Activated CD8-positive, alpha-beta memory T cell treated with anti-CD3 and anti-CD28 coated beads for 1 hour (primary cell): ENCODE data around the gene CX3CL1.
"Not testable (repeated sequence)": the region's sequence is repeated elsewhere in the genome, so short reads cannot be mapped to it uniquely, and the experiment has no call there.

ENCODE experiments used
- DNase-seq, 2 donors: peaks; one replicate each; pipeline ENCODE4 v3.0.0-alpha.2; 2020; ENCODE audit warnings: low read depth in 1 of 2; ENCODE audit errors: extremely low read depth in 1 of 2

CX3CL1 gene

DNA sequence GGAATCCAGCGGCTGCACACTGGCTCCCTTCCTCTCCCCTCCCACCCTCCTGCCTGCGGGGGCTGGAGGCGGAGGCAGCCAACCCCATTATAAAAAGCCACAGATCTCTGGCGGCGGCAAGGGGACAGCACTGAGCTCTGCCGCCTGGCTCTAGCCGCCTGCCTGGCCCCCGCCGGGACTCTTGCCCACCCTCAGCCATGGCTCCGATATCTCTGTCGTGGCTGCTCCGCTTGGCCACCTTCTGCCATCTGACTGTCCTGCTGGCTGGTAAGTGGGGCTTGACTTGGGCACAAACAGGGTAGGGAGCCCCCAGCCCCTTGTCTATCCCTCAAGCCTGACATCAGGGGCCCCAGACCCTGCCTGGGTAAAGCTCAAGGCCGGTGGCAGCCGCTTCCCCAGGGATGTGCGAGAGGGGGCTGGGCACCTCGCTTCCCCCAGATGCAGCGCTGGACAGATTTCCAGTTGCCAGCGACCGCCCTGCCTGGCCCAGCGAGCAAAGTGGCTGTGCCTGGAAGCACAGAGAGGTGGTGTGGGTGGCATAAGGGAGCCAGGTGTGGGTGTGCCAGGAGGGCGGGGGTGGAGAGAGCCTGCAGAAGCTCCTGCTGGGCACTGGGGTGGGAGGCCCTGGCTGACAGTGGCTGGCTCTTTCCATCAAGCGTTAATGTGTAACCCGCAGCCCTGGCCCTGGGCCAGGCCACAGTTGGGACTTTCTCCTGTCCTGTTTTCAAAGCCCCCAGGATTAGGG, at the start of gene CX3CL1:
TSS of gene CX3CL1 (plus strand) at position 119 of the 745 bp plus-strand sequence. CDS start at position 198, 79 bp downstream.
- no peak for DNase-seq

DNA sequence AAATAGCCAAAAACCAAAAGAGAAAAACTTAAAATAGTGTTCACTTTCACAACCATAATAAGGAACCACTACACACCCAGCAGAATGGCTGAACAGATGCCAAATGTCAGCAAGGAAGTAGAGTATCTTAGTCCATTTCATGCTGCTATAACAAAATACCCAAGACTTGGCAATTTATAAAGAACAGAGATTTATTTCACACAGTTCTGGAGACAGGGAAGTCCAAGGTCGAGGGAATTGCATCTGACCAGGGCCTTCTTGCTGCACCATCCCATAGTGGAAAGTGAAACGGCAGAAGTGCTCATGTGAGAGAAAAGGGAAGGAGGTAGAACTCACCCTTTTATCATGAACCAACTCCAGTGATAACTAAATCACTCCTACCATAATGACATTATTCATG, 47.5 kb upstream of the CX3CL1 start:
- no peak for DNase-seq

DNA sequence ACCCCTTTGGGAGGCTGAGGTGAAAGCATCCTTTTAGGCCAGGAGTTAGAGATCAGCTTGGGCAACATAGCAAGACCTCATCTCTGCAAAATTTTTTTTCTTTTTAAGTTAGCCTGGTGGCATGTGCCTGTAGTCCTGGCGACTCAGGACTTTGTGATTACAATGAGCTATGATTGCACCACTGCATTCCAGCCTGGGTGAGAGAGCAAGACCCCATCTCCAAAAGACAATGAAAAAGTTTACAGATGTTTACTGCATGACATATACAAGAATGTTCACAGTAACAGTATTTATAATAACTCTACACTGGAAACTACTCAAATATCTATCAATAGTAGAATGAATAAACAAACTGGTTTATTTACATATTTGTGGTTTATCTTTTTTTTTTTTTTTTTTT, 46.8 kb upstream of the CX3CL1 start:
- DNase-seq: no peak

DNA sequence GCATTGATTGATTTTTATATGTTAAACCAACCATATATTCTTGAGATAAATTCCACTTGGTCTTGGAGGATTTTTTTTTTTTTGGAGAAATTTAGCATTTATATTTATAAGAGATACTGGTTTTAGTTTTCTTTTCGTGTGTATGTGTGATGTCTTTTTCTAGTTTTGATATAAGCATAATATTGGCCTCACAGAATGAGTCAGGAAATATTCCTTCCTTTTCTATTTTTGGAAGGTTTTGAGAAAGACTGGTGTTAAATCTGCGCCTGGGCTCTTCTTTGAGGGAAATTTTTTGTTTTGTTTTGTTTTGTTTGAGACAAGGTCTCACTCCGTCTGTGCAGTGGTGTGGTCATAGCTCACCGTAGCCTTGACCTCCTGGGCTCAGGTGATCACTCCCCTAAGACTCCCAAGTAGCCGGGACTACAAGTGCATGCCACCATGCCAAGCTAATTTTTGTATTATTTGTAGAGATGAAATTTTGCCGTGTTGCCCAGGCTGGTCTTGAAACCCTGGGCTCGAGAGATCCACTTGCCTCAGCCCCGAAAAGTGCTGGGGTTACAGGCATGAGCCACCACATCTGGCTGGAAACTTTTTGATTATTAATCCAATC, 42.5 kb upstream of the CX3CL1 start:
- no peak for DNase-seq

DNA sequence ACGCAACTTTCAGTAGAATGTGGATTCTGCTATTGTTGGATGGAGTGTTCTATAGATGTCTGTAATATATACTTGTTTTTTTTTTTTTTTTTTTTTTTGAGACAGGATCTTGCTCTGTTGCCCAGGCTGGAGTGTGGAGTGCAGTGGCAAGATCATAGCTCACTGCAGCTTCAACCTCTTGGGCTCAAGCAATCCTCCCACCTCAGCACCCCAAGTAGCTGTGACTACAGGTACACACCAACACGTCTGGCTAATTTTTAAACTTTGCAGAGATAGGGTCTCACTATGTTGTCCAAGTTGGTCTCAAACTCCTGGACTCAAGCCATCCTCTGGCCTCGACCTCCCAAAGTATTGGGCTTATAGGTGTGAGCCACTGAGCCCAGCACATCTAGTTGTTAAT, 40.9 kb upstream of the CX3CL1 start:
- no peak for DNase-seq

DNA sequence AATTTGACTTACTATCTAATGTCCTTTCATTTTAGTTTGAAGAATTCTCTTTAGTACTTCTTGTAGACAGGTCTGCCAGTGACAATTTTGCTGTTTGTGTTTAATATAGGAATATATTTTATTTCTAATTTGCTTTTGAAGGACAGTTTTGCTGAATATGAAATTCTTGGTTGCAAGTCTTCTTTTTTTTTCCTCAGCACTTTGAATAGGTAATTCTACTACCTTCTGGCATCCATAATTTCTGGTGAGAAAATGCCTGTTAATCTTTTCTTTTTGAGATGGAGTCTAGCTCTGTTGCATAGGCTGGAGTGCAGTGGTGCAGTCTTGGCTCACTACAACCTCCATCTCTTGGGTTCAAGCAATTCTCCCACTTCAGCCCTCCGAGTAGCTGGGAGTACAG, 38.9 kb upstream of the CX3CL1 start:
- no peak for DNase-seq

DNA sequence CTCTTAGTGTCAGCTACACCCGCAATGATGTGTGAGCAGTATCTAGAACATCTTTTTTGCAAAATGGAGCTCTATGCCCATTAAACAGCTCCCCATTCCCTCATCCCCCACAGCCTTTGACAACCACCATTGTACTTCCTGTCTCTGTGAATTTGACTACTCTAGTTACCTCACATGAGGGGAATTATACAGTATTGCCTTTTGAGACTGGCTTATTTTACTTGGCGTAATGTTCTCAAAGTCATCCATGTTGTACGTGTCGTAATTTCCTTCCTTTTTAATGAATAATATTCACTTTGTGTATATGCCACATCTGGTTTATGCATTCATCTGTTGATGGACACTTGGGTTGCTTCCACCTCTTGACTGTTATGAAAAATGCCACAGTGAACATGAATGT, 36.9 kb upstream of the CX3CL1 start:
- no peak for DNase-seq

DNA sequence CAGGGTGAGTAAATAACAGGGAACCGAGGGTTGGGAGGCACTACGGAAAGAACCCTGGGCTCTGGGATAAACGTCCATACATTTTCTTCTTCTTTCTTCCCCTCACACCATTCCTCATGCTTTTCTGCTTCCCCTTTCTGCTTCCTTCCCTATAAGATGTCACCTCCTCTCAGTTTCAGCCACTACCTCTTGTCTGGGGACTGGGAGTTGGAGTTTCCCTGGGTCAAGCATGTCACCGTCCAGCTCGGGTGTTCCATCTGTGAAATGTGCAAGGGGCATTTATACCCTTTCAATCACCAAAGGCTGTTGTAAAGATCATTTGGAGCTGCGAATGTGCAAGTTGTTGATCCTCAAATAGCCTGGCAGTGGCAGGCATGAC, 31.2 kb upstream of the CX3CL1 start:
- no peak for DNase-seq

DNA sequence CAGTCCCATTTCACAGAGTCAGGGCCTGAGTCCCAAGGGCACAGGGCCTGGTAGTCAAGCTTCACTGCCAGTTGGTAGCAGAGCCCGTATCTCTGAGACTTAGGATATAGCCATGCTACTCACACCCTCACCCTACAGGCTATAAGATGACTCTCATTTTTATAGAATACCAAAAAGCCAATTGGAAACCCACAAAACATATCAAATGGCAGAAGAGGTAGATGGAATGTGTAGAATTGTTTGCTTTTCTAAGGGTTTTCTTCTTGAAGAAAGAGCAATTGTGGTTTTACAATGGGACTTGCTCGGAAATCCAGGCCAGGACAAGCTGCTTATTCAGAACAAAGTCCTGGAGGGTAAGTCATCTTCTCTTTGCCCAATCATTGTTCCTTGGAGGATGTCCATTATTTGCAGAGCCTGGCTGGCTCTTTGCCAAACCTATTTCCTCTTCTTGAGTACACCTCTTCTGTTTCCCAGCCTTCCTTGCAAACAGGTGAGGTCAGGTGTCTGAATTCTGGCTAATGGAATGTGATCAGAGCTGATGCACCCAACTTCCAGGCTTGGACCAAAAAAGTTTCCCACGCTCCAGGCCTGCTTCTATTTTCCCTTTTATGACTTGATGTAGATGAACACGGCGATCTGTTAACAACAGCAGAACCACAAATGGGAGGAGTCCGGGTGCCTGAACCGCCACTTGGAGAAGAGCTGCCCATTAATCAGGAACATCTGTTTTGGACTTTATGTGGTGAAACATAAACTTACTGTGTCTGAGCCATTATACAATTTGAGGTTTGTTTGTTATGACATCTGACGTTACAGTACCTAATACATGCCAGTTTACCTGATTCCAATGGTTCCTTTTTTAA, 30.6 kb upstream of the CX3CL1 start:
- no peak for DNase-seq

DNA sequence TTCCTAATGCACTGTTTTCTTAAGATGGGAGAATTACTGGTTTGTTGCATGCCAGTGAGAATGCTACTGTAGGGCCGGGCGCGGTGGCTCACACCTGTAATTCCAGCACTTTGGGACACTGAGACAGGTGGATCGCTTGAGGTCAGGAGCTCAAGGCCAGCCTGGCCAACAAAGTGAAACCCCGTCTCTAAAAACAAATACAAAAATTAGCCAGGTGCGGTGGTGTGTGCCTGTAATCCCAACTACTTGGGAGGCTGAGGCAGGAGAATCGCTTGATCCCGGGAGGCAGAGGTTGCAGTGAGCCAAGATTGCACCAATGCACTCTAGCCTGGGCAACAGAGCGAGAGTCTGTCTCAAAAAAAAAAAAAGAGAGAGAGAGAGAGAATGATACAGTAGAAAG, 29.7 kb upstream of the CX3CL1 start:
- not testable (repeated sequence) for DNase-seq

DNA sequence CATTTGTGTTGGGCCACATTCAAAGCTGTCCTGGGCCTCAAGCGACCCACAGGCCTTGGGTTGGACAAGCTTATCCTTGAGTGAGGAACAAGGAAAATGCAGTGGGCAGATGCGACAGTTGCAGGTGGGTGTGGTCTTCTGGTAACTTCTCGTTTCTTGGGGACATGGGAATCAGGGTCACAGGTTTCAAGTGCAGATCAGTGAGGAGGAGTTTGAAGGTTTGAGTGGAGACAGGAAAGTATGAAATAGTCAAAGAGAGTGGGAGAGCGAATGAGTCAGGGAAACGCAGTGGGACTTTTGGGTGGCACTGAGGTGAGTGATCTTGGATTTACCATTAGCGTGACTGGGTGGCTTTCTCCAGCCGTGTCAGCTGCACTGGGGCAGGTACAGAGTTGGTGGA, 29.1 kb upstream of the CX3CL1 start:
- DNase-seq: no peak

DNA sequence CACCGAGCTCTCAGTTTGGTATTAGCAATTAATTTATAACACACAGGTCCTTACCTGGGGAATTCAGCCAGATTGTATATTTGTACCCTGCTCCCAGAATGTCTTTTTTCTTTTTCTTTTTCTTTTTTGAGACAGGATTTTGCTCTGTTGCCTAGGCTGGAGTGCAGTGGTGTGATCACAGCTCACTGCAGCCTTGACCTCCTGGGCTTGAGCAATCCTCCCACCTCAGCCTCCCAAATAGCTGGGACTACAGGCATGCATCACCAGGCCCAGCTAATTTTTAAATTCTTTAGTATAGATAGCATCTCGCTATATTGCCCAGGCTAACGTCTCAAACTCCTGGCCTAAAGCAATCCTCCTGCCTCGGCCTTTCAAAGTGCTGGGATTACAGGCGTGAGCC, 28.2 kb upstream of the CX3CL1 start:
- DNase-seq: not testable (repeated sequence)

DNA sequence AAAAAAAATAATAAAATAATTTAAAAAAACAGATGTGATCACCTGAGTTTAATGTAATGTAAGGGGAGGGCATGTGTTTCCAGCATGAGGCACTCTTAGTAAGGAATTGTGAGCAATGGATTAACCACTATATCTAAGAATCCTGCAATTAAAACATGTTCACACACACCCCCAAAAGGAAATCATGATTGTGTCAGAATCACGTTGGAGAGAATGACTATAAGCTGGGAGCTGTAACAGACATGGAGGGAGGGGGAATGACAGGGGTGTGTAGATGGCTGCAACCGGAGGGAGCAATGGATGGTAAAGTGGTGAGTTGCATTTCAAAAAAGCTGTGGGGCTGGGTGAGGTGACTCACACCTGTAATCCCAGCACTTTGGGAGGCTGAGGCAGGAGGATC, 27.3 kb upstream of the CX3CL1 start:
- DNase-seq: no peak

DNA sequence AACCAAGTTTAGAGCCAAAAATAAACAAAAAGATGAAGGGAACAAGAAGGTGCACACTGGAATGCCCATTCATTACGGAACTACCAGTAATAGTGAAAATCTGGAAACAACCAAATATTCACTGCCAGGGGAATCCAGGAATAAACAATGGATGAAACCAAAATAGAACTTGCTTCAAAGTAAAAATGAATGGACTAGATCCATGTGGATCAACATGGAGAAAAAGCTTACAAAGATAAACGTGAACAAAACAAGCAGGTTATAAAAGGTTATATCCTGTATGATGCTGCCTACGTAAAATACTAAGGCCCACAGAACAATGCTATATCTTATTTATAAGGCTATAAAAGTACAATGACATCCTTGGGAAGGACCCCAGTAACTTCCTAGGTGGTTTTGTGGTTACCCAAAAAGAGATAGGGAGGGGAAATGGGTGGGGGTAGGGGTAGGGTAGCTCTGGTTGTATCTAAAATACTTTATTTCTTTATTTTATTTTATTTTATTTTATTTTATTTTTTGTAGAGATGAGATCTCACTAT, 26.6 kb upstream of the CX3CL1 start:
- DNase-seq: no peak

DNA sequence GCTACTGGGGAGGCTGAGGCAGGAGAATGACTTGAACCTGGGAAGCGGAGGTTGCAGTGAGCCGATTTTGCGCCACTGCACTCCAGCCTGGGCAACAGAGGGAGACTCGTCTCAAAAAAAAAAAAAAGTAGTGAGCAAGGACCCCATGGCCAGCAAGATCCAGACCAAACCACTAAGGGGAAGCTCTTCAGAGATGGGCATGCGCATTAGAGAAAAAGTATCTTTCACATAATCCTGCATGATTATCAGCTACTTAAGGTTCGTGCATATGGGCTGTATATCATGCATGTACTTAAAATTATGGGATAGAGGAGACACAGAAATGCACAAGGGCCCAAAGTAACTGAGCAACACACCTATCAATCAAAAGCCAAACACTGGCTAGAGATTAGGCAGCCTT, 24.4 kb upstream of the CX3CL1 start:
- DNase-seq: no peak

DNA sequence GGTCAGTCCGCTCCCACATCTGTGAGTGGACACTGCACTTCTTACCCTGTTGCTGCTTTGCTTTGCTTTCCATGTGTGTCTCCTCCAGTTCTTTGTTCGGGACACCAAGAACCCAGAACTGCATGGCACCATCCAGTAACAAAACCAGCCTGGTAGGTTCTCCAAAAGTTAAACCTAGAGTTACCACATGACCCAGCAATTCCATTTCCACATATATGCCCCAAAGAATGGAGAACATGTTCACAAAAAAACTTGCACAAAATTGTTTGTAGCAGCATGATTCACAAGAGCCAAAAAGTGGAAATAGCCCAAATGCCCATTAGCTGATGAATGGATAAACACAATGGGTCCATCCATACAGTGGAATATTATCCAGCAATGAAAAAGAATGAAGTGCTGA, 24.0 kb upstream of the CX3CL1 start:
- DNase-seq: no peak

DNA sequence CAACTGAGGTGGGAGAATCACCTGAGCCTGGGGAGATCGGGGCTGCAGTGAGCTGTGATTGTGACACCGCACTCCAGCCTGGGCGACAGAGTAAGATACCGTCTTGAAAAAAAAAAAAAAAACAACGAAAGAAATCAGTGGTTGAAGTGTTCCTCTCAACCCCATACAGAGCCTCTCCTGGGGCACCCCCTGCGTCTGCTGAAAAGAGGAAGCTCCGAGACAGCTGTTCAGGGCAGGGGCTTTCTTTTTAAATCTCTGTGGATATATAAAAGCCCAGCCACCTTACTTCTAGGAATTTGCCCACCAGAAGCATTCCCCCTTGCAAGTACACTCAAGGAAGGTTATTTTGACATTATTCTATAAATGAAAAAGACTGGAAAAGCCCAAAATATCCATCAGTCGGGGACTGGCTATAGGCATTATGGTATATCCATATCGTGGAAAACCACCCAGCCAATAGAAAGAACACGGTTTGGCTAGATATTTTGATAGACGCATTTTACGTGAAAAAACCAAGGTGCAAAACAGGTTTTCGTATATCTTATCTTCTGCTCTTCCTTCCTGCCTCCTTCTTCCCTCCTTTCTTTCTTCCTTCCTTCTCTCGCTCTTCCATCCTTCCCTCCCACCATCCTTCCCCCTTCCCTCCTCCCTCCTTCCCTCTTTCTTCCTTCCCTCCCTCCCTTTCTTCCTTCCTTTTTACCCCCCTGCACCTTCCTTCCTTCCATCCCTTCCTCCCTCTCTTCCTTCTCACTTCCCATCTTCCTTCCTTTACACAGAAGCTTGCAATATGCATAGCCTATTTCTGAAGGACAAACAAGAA, 22.9 kb upstream of the CX3CL1 start:
- no peak for DNase-seq

DNA sequence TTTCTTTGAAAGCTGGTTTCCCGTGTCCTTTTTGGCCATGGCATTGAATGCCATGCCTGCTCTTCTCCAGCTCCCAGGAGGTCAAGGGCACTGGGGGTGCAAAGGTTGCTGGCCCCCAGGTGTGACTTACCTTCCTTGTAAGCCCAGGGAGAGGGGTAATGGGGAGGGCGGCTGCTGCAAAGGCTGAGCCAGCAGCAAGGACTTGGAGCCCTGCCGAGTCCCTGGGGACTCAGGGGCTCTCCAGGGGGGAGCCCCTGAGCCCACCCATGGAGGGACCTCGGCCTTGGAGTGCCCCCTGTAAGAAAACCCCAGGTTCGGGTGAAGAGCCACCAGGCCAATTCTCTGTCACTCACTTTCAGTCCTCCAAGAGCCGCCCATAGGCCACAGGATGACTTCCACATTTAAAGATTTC, 19.6 kb upstream of the CX3CL1 start:
- no peak for DNase-seq

DNA sequence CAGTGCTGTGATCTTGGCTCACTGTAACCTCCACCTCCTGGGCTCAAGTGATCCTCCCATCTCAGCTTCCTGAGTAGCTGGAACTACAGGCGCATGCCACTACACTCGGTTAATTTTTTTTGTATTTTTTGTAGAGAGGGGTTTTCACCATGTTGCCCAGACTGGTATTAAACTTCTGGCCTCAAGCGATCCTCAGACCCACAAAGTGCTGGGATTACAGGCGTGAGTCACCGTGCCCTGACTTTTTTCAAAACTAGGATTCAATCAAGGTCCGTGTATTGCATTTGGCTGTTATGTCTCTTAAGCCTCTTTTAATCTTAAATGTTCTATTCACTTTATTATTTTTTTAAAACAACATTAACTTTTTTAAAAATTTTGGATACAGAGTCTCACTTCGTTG, 18.0 kb upstream of the CX3CL1 start:
- DNase-seq: no peak

DNA sequence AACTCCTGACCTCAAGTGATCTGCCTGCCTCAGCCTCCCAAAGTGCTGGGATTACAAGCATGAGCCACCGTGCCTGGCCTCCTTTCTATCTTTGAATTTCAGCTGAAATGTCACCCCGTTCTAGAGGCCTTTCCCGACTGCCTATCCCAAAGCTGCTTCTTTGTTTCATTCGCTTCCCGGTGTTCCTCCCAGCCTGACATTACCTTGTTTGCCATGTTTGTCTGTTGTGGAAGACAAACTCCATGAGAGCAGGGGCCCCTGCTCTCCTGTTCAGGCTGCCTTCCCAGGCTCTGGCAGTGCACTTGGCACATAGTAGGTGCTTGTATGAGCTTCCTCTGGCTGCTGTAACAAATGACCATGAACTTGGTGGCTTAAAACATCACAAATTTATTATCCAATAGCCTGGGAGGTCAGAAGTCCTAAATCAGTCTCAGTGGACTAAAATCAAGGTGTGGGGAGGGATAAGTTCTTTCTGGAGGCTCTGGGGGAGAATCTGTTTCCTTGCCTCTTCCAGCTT, 16.3 kb upstream of the CX3CL1 start:
- no peak for DNase-seq

DNA sequence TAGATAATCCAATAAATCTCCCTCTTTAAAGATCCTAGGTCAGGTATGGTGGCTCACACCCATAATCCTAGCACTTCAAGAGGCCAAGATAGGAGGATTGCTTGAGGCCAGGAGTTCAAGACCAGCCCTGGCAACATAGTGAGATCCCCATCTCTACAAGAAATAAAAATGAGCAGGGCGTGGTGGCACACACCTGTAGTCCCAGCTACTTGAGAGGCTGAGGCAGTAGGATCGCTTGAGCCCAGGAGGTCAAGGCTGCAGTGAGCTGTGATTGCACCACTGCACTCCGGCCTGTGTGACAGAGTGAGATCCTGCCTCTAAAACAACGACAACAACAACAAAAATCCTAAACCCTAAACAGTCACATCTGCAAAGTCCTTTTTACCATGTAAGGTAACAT, 15.7 kb upstream of the CX3CL1 start:
- DNase-seq: no peak
